ENCODE results near the gene HOXD4. TPM values are rescaled to one million over a fixed set of nuclear protein-coding genes. Genes with fewer than 3 reads are reported as not detected.

The HOXD4 gene
- total RNA-seq, 1 experiment from 2014 or later, result not detected

GRCh38 chr2:176106581-176107539 lies 44.5 kb upstream of the HOXD4 start, which contains the start of gene HOXD11:
HOXD11 (plus strand) TSS chr2:176107280; CDS start chr2:176107356, 76 bp downstream.
- peak; percentile 15 for DNase-seq
- Mint-ChIP-seq H3K36me3 (ENCODE audit: insufficient read depth, unreplicated experiment) (no peaks in the 10 kb centered on the region), H3K27me3 (ENCODE audit: unreplicated experiment) (peaks cover 47% of the 10 kb centered on the region), H3K27ac (ENCODE audit: unreplicated experiment) (peak within 1 kb of the TSS; percentile 0), H3K9me3 (ENCODE audit: low read depth, unreplicated experiment) (no peaks in the 10 kb centered on the region), H3K4me3 (ENCODE audit: low read depth, unreplicated experiment) (peak within 1 kb of the TSS; percentile 18), H3K4me1 (ENCODE audit: low read depth, unreplicated experiment) (peaks cover 9% of the 10 kb centered on the region)
- TF ChIP-seq CTCF (IDR thresholded peaks at IDR 0.05; ENCODE audit: unreplicated experiment), result no peak
- CTCF ChIA-PET, result no interaction called here
- no TSS peak for BruUV-seq (replicated peaks)
- intact Hi-C loops (cut with micrococcal nuclease; ENCODE audit: unreplicated experiment), result no loop called here

DNA sequence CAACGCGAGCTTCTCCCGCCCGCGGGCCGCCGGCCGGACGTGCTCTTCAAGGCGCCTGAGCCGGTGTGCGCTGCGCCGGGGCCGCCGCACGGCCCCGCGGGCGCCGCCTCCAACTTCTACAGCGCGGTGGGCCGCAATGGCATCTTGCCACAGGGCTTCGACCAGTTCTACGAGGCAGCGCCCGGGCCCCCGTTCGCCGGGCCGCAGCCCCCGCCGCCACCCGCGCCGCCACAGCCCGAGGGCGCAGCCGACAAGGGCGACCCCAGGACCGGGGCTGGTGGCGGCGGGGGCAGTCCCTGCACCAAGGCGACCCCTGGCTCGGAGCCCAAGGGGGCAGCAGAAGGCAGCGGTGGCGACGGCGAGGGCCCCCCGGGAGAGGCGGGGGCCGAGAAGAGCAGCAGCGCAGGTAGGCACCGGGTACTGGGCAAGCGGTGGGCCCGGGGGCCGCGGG lies 43.6 kb upstream of the HOXD4 start:
- H3K27me3 Mint-ChIP-seq (ENCODE audit: unreplicated experiment), result peaks cover 56% of the 10 kb centered on the region
- CTCF ChIA-PET, result no interaction called here
- TF ChIP-seq CTCF (IDR thresholded peaks at IDR 0.05; ENCODE audit: unreplicated experiment), result no peak
- no peak for DNase-seq
- no peaks in the 10 kb centered on the region for H3K9me3 Mint-ChIP-seq (ENCODE audit: low read depth, unreplicated experiment)
- no TSS peak for BruUV-seq (replicated peaks)
- no peaks in the 10 kb centered on the region for H3K36me3 Mint-ChIP-seq (ENCODE audit: insufficient read depth, unreplicated experiment)
- H3K4me1 Mint-ChIP-seq (ENCODE audit: low read depth, unreplicated experiment), result peaks cover 9% of the 10 kb centered on the region
- intact Hi-C loops (cut with micrococcal nuclease; ENCODE audit: unreplicated experiment), result no loop called here
- no peak overlapping the region for H3K27ac Mint-ChIP-seq (ENCODE audit: unreplicated experiment)
- no peak overlapping the region for H3K4me3 Mint-ChIP-seq (ENCODE audit: low read depth, unreplicated experiment)

DNA sequence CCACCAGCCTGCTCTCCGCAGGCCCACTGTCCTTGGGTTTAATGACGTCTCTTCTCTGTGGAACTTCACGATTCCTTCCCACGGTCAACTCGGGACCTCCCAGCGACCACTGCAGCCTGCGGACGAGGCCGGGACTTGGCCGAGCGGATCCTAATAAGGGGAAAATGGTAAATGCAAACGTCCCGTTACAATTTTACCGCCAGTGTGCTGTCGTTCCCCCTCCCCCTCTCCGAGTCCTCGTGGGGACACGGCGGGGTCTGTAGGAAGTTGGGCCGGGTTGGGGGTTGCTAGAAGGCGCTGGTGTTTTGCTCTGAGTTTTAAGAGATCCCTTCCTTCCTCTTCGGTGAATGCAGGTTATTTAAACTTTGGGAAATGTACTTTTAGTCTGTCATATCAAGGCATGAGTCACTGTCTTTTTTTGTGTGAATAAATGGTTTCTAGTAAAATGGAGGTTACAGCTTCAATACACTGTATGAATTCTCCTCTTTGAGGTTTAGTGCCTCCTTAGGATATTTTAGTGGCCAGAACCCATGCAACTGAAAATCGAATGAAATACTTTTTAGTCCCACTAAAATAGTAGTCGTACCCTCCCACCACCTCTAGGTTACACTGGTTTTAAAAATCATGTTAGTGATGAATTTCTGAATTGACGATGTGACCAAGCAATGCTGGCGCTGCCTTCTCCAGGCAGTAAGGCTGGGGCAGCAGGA lies 42.0 kb upstream of the HOXD4 start:
- DNase-seq, result no peak
- Mint-ChIP-seq H3K27ac (ENCODE audit: unreplicated experiment) (no peak overlapping the region), H3K27me3 (ENCODE audit: unreplicated experiment) (peaks cover 72% of the 10 kb centered on the region), H3K36me3 (ENCODE audit: insufficient read depth, unreplicated experiment) (no peaks in the 10 kb centered on the region), H3K4me3 (ENCODE audit: low read depth, unreplicated experiment) (no peak overlapping the region), H3K9me3 (ENCODE audit: low read depth, unreplicated experiment) (no peaks in the 10 kb centered on the region), H3K4me1 (ENCODE audit: low read depth, unreplicated experiment) (peaks cover 9% of the 10 kb centered on the region)
- no peak for TF ChIP-seq CTCF (IDR thresholded peaks at IDR 0.05; ENCODE audit: unreplicated experiment)
- CTCF ChIA-PET, result no interaction called here
- BruUV-seq (replicated peaks), result no TSS peak
- intact Hi-C loops (cut with micrococcal nuclease; ENCODE audit: unreplicated experiment), result no loop called here

DNA sequence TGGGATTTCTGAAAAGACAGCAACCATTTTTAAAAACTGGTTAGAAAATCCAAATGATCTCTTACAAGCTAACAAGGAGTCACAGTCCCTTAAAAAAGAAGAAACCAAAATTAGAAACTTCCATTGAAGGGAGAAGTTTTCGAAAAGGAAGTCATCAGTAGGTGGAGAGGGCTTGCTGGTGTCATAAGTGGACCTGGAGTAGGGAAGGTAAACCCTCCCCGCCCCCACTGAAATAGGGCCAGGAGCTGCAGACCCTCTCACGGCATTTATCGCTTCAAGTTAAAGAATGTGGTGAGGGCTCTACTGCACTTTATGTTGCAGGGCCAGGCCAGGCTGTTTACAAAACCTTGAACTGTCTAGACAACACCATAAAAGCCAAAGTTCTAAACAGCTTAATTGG lies 41.4 kb upstream of the HOXD4 start:
- no peak overlapping the region for H3K27ac Mint-ChIP-seq (ENCODE audit: unreplicated experiment)
- peaks cover 9% of the 10 kb centered on the region for H3K4me1 Mint-ChIP-seq (ENCODE audit: low read depth, unreplicated experiment)
- BruUV-seq (replicated peaks), result no TSS peak
- H3K36me3 Mint-ChIP-seq (ENCODE audit: insufficient read depth, unreplicated experiment), result no peaks in the 10 kb centered on the region
- no peak overlapping the region for H3K4me3 Mint-ChIP-seq (ENCODE audit: low read depth, unreplicated experiment)
- CTCF ChIA-PET, result no interaction called here
- DNase-seq, result no peak
- H3K9me3 Mint-ChIP-seq (ENCODE audit: low read depth, unreplicated experiment), result no peaks in the 10 kb centered on the region
- no peak for TF ChIP-seq CTCF (IDR thresholded peaks at IDR 0.05; ENCODE audit: unreplicated experiment)
- peaks cover 72% of the 10 kb centered on the region for H3K27me3 Mint-ChIP-seq (ENCODE audit: unreplicated experiment)
- intact Hi-C loops (cut with micrococcal nuclease; ENCODE audit: unreplicated experiment), result no loop called here

Measured in Calu3 (cell line).